ENCODE data around the gene GRPR.

GRPR gene

GRCh38 chrX:16123222-16123786 lies at the start of gene GRPR:
TSS of gene GRPR (plus strand) at chrX:16123565. CDS start at chrX:16123954, 389 bp downstream.
- peak; percentile 67 for DNase-seq

- DNase-seq, result no peak
Measured at GRCh38 chrX:16075087-16075486, 48.3 kb upstream of the GRPR start.

GRCh38 chrX:16076834-16077233 lies 46.5 kb upstream of the GRPR start:
- no peak for DNase-seq

- no peak for DNase-seq
Measured at GRCh38 chrX:16077811-16078210, 45.6 kb upstream of the GRPR start.

- no peak for DNase-seq
Measured at GRCh38 chrX:16081357-16081756, 42.0 kb upstream of the GRPR start.

- DNase-seq, result no peak
Measured at GRCh38 chrX:16082470-16083085, 40.8 kb upstream of the GRPR start.

GRCh38 chrX:16087076-16087475 lies 36.3 kb upstream of the GRPR start:
- no peak for DNase-seq

- no peak for DNase-seq
Measured at GRCh38 chrX:16089086-16089485, 34.3 kb upstream of the GRPR start.

GRCh38 chrX:16096141-16096540 lies 27.2 kb upstream of the GRPR start:
- no peak for DNase-seq

GRCh38 chrX:16100673-16101072 lies 22.7 kb upstream of the GRPR start:
- no peak for DNase-seq

- no peak for DNase-seq
Measured at GRCh38 chrX:16101581-16101980, 21.8 kb upstream of the GRPR start.

- no peak for DNase-seq
Measured at GRCh38 chrX:16103625-16104024, 19.7 kb upstream of the GRPR start.

GRCh38 chrX:16112428-16112827 lies 10.9 kb upstream of the GRPR start:
- DNase-seq, result no peak

GRCh38 chrX:16113978-16114565 lies 9.3 kb upstream of the GRPR start:
- no peak for DNase-seq

- no peak for DNase-seq
Measured at GRCh38 chrX:16114611-16115010, 8.8 kb upstream of the GRPR start.

GRCh38 chrX:16119353-16120220 lies 3.8 kb upstream of the GRPR start:
- DNase-seq, result peak; percentile 17

- DNase-seq, result no peak
Measured at GRCh38 chrX:16120431-16120830, 2.9 kb upstream of the GRPR start.

GRCh38 chrX:16124201-16124600 lies 836 bp downstream of the GRPR start:
- no peak for DNase-seq

GRCh38 chrX:16125520-16126149 lies 2.3 kb downstream of the GRPR start:
- no peak for DNase-seq

- no peak for DNase-seq
Measured at GRCh38 chrX:16130707-16131106, 7.3 kb downstream of the GRPR start.

GRCh38 chrX:16134936-16135335 lies 11.6 kb downstream of the GRPR start:
- DNase-seq, result no peak

GRCh38 chrX:16136080-16136479 lies 12.7 kb downstream of the GRPR start:
- DNase-seq, result no peak

- DNase-seq, result no peak
Measured at GRCh38 chrX:16137416-16138107, 14.2 kb downstream of the GRPR start.
